ENCODE data around the gene SLC25A40.

DNA sequence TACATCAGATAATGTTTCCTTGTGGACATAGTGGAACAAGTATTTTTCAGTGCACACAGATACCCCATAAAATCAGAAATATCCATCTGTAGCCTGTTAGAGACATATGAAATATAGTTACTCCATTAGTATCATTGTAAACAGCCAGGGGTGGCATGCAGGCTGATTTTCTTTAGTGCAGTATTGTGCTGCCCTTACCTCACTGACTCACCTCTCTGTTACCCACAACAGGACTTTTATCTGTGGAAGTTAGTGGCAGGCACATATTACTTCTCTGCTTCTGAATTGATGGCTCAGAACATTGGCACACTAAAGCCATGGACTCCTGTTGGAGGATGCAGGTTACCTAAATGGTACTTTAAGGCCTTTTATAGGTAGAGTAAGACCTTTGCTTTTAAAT, 70.0 kb downstream of the SLC25A40 start:
- TF ChIP-seq ZNF70 (CRISPR knock-in tag; IDR thresholded peaks at IDR 0.05), result no peak
- TF ChIP-seq ZFP3 (CRISPR knock-in tag; IDR thresholded peaks at IDR 0.05), result no peak
- no peak for TF ChIP-seq OSR1 (CRISPR knock-in tag; IDR thresholded peaks at IDR 0.05)
- TF ChIP-seq, protein P1, sequence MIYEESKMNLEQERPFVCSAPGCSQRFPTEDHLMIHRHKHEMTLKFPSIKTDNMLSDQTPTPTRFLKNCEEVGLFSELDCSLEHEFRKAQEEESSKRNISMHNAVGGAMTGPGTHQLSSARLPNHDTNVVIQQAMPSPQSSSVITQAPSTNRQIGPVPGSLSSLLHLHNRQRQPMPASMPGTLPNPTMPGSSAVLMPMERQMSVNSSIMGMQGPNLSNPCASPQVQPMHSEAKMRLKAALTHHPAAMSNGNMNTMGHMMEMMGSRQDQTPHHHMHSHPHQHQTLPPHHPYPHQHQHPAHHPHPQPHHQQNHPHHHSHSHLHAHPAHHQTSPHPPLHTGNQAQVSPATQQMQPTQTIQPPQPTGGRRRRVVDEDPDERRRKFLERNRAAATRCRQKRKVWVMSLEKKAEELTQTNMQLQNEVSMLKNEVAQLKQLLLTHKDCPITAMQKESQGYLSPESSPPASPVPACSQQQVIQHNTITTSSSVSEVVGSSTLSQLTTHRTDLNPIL (CRISPR knock-in tag; IDR thresholded peaks at IDR 0.05; ENCODE audit: low read depth), result no peak
- TF ChIP-seq PATZ1 (CRISPR knock-in tag; IDR thresholded peaks at IDR 0.05; ENCODE audit: borderline replicate concordance), result no peak
- TF ChIP-seq ZFP30 (CRISPR knock-in tag; IDR thresholded peaks at IDR 0.05), result no peak

Data from SK-N-SH treated with all-trans-retinoic acid at 6 μM for 48 hours (cell line).